Neural cell (in vitro differentiated cells): ENCODE results near the gene DLG2. TPM values are rescaled to one million over a fixed set of nuclear protein-coding genes. Genes with fewer than 3 reads are reported as not detected.
A peak's percentile ranks its signal among the peaks of the same experiment; 100 is the strongest.

Experiments
- H2AFZ ChIP-seq: fragments of 200-600, 300-800 bp; sonication (generic), shearing (Covaris generic); 2 replicates; pipeline ENCODE4 v1.6.0; 2014; ENCODE audit warnings: low read depth, mild to moderate bottlenecking, antibody characterized with exemption, low read length, moderate library complexity
- H3F3A ChIP-seq: fragments of 200-600 bp; shearing (Covaris generic); 2 replicates; pipeline ENCODE4 v1.6.1; 2016; ENCODE audit warnings: mild to moderate bottlenecking, moderate library complexity, mixed read lengths, antibody characterized with exemption, low read length; ENCODE audit not compliant: insufficient read depth, poor library complexity, severe bottlenecking
- H3K27ac ChIP-seq: fragments of 200-600, 300-800 bp; sonication (generic), shearing (Covaris generic); 2 replicates; pipeline ENCODE4 v1.5.1; 2014; ENCODE audit warnings: mild to moderate bottlenecking, low read length, moderate library complexity
- H3K27me3 ChIP-seq: fragments of 300-800, 200-600 bp; sonication (generic), shearing (Covaris generic); 2 replicates; pipeline ENCODE4 v1.6.0; 2014; ENCODE audit warnings: mild to moderate bottlenecking, low read depth, low read length, moderate library complexity; ENCODE audit not compliant: insufficient read depth
- H3K36me3 ChIP-seq: fragments of 300-800, 200-600 bp; sonication (generic), shearing (Covaris generic); 2 replicates; pipeline ENCODE4 v1.5.1; 2014; ENCODE audit warnings: mild to moderate bottlenecking, antibody characterized with exemption, low read length, moderate library complexity; ENCODE audit not compliant: insufficient read depth
- H3K4me2 ChIP-seq: fragments of 300-800, 200-600 bp; sonication (generic), shearing (Covaris generic); 2 replicates; pipeline ENCODE4 v1.6.0; 2014; ENCODE audit warnings: mild to moderate bottlenecking, low read length
- H3K4me3 ChIP-seq: fragments of 300-800, 200-600 bp; sonication (generic), shearing (Covaris generic); 2 replicates; pipeline ENCODE4 v1.5.1; 2014; ENCODE audit warnings: mild to moderate bottlenecking, low read length, moderate library complexity
- H3K79me2 ChIP-seq: fragments of 200-600 bp; shearing (Covaris generic); replicated peaks from 2 replicates; pipeline ENCODE4 v1.6.0; 2014; ENCODE audit warnings: mild to moderate bottlenecking, low read length, moderate library complexity; ENCODE audit not compliant: insufficient read depth
- H3K9ac ChIP-seq: fragments of 300-800, 200-600 bp; sonication (generic), shearing (Covaris generic); 2 replicates; pipeline ENCODE4 v1.6.1; 2016; ENCODE audit warnings: mild to moderate bottlenecking, low read length, mixed read lengths
- H3K9me2 ChIP-seq: fragments of 200-600 bp; shearing (Covaris generic); 2 replicates; pipeline ENCODE4 v1.6.1; 2016; ENCODE audit warnings: mild to moderate bottlenecking, low read length, mixed read lengths; ENCODE audit not compliant: insufficient read depth
- H3K9me3 ChIP-seq: fragments of 200-600, 300-800 bp; sonication (generic), shearing (Covaris generic); 2 replicates; pipeline ENCODE4 v1.6.1; 2016; ENCODE audit warnings: mild to moderate bottlenecking, mixed run types, low read length, moderate library complexity, mixed read lengths
- H4K20me1 ChIP-seq: fragments of 200-600 bp; shearing (Covaris generic); 2 replicates; pipeline ENCODE4 v1.6.1; 2016; ENCODE audit warnings: mild to moderate bottlenecking, mixed run types; ENCODE audit not compliant: insufficient read depth
- EP300 ChIP-seq: fragments of 450-650 bp; conservative IDR thresholded peaks from 2 replicates; pipeline ENCODE4 v1.6.1; 2014; ENCODE audit warnings: antibody characterized with exemption, mild to moderate bottlenecking, moderate library complexity; ENCODE audit not compliant: poor library complexity, severe bottlenecking
- EZH2 ChIP-seq: fragments of 200-600, 300-800 bp; shearing (Covaris generic), sonication (generic); IDR thresholded peaks from 2 replicates; pipeline ENCODE4 v1.6.1; 2014; ENCODE audit warnings: antibody characterized with exemption, low read length, borderline replicate concordance, mild to moderate bottlenecking; ENCODE audit not compliant: insufficient read depth, poor library complexity, severe bottlenecking
- MXI1 ChIP-seq: fragments of 450-650 bp; conservative IDR thresholded peaks from 2 replicates; pipeline ENCODE4 v1.6.1; 2014; ENCODE audit warnings: antibody characterized with exemption, mild to moderate bottlenecking; ENCODE audit not compliant: poor library complexity, severe bottlenecking
- POLR2AphosphoS5 ChIP-seq: IDR thresholded peaks from 2 replicates; pipeline ENCODE4 v1.6.1; 2012
- RAD21 ChIP-seq: fragments of 450-650 bp; conservative IDR thresholded peaks from 2 replicates; pipeline ENCODE4 v1.6.1; 2014; ENCODE audit warnings: antibody characterized with exemption, mild to moderate bottlenecking, moderate library complexity
- SMC3 ChIP-seq: fragments of 450-650 bp; conservative IDR thresholded peaks from 2 replicates; pipeline ENCODE4 v1.6.1; 2014; ENCODE audit warnings: antibody characterized with exemption, mild to moderate bottlenecking, moderate library complexity; ENCODE audit not compliant: poor library complexity
- TAF1 ChIP-seq: IDR thresholded peaks from 2 replicates; pipeline ENCODE4 v1.6.1; 2012; ENCODE audit warnings: low read depth
- polyA plus RNA-seq: library from polyadenylated mRNA; depleted of rRNA; stranded (reverse); fragments of >200 nt; gene quantifications from 2 replicates; pipeline ENCODE4 v1.2.3, GENCODE V29; 2014
- TF ChIP-seq, protein P1 (sequence below): IDR thresholded peaks from 2 replicates; pipeline ENCODE4 v1.6.1; 2012; ENCODE audit warnings: borderline replicate concordance
- TF ChIP-seq, protein P2 (sequence below): fragments of 450-650 bp; IDR thresholded peaks from 2 replicates; pipeline ENCODE4 v1.5.1; 2014; ENCODE audit warnings: antibody characterized with exemption, mild to moderate bottlenecking, moderate library complexity; ENCODE audit not compliant: poor library complexity, severe bottlenecking

The DLG2 gene
- polyA plus RNA-seq, 1 donor from 2014 or later: 179 TPM

DNA sequence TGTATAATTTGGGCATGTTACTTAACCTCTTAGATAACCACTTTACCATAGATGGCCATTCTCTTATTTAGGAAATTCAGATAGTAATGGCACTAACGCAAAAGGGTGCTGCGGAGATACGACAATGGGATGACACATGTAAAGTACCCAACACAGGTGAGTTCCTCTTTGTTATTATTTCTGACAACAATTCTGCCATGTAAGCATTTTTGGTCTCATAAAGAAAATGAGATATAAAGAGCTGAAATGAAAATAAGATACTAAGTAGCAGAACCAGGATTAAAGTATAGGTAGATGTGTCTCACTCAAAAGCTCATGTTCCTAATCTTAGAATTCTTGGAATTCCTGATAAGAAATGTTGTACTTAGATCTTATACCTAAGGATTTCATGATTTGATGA lies 2080.8 kb downstream of the DLG2 start:
- Histone ChIP-seq H4K20me1 (no peaks in the 10 kb centered on the region), H3K4me2 (no peak overlapping the region), H3K4me3 (no peak overlapping the region), H3K9me2 (no peaks in the 10 kb centered on the region), H3K36me3 (no peaks in the 10 kb centered on the region), H3K79me2 (peaks cover 13% of the 10 kb centered on the region), H3K27ac (peak overlapping the region; percentile 36), H2AFZ (no peak overlapping the region), H3K9ac (no peak overlapping the region), H3F3A (peaks cover 3% of the 10 kb centered on the region), H3K27me3 (no peaks in the 10 kb centered on the region), H3K9me3 (no peaks in the 10 kb centered on the region)
- TF ChIP-seq EZH2: no peak
- TF ChIP-seq, protein P1, sequence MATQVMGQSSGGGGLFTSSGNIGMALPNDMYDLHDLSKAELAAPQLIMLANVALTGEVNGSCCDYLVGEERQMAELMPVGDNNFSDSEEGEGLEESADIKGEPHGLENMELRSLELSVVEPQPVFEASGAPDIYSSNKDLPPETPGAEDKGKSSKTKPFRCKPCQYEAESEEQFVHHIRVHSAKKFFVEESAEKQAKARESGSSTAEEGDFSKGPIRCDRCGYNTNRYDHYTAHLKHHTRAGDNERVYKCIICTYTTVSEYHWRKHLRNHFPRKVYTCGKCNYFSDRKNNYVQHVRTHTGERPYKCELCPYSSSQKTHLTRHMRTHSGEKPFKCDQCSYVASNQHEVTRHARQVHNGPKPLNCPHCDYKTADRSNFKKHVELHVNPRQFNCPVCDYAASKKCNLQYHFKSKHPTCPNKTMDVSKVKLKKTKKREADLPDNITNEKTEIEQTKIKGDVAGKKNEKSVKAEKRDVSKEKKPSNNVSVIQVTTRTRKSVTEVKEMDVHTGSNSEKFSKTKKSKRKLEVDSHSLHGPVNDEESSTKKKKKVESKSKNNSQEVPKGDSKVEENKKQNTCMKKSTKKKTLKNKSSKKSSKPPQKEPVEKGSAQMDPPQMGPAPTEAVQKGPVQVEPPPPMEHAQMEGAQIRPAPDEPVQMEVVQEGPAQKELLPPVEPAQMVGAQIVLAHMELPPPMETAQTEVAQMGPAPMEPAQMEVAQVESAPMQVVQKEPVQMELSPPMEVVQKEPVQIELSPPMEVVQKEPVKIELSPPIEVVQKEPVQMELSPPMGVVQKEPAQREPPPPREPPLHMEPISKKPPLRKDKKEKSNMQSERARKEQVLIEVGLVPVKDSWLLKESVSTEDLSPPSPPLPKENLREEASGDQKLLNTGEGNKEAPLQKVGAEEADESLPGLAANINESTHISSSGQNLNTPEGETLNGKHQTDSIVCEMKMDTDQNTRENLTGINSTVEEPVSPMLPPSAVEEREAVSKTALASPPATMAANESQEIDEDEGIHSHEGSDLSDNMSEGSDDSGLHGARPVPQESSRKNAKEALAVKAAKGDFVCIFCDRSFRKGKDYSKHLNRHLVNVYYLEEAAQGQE: no peak
- no peak for TF ChIP-seq RAD21
- no peak for TF ChIP-seq TAF1
- no peak for TF ChIP-seq SMC3
- no peak for TF ChIP-seq MXI1
- TF ChIP-seq EP300: no peak
- no peak for TF ChIP-seq POLR2AphosphoS5
- TF ChIP-seq, protein P2, sequence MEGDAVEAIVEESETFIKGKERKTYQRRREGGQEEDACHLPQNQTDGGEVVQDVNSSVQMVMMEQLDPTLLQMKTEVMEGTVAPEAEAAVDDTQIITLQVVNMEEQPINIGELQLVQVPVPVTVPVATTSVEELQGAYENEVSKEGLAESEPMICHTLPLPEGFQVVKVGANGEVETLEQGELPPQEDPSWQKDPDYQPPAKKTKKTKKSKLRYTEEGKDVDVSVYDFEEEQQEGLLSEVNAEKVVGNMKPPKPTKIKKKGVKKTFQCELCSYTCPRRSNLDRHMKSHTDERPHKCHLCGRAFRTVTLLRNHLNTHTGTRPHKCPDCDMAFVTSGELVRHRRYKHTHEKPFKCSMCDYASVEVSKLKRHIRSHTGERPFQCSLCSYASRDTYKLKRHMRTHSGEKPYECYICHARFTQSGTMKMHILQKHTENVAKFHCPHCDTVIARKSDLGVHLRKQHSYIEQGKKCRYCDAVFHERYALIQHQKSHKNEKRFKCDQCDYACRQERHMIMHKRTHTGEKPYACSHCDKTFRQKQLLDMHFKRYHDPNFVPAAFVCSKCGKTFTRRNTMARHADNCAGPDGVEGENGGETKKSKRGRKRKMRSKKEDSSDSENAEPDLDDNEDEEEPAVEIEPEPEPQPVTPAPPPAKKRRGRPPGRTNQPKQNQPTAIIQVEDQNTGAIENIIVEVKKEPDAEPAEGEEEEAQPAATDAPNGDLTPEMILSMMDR: no peak

DNA sequence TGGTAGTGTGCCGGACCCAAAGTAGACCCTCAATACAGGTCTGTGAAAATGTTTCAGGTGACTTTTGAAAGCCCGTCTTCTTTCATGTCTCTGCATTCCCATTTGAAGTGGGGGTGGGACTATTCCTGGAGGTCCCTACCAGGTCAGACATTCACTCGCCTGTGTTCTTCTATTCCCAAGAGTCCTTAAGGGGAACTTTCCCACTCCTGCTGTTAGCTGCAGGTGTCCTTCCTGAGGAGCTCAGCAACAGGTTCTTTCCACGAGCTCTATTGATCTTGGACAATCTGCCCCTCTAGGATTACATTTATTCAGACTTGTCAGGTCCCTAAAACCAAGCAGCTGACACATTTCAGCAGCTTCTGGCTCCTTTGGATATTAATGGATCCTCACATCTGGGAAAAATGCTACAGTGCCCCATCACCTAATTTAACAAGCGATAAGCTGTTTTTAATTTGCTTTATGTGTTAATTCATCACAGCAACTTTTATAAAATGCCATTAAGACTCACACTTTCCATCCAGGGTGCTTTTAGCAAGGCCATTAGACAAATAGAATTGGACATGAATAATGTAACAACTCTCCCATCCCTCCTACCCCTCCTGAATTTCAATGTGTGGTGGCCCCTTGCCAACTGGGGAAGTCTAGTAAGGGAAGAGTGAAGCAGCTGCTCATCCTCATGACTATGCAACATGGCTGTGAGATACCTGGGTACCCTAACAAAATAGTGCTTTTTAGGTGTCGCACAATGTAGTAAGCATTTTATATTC lies 2081.5 kb downstream of the DLG2 start:
- Histone ChIP-seq H3K36me3 (no peaks in the 10 kb centered on the region), H3K9me2 (no peaks in the 10 kb centered on the region), H3K79me2 (peaks cover 13% of the 10 kb centered on the region), H3F3A (peaks cover 3% of the 10 kb centered on the region), H3K27ac (peak overlapping the region; percentile 36), H3K9me3 (no peaks in the 10 kb centered on the region), H4K20me1 (no peaks in the 10 kb centered on the region), H3K4me3 (no peak overlapping the region), H3K9ac (no peak overlapping the region), H2AFZ (no peak overlapping the region), H3K27me3 (no peaks in the 10 kb centered on the region), H3K4me2 (no peak overlapping the region)
- TF ChIP-seq EZH2 (no peak), RAD21 (no peak), TAF1 (no peak)
- TF ChIP-seq, protein P1: no peak
